B cell (primary cell): ENCODE data around the gene FOXO3. TPM values are rescaled to one million over a fixed set of nuclear protein-coding genes. Genes with fewer than 3 reads are reported as not detected.

ENCODE experiments used
- ATAC-seq: fragments of 200-7000 bp; cut with Tn5 transposase; one replicate; pipeline ENCODE4 v1.10.0; 2021; ENCODE audit warnings: low read depth, mild to moderate bottlenecking, moderate number of reproducible peaks, moderate library complexity
- CTCF ChIA-PET: fragments of 350-600 bp; sonication (Branson Sonifier 250); formaldehyde crosslinking; loops from one replicate; lab custom pipeline; 2021; ENCODE audit warnings: antibody characterized with exemption, inconsistent platforms; lab: Charles Lee
- POLR2A ChIA-PET: fragments of 350-600 bp; sonication (Branson Sonifier 250); formaldehyde crosslinking; loops from one replicate; lab custom pipeline; 2021; ENCODE audit warnings: antibody characterized with exemption; lab: Charles Lee
- DNase-seq: peaks from one replicate; pipeline ENCODE4 v3.0.0; 2013
- H2AFZ ChIP-seq: 2 replicates; pipeline ENCODE4 v1.6.1; 2012; ENCODE audit warnings: mild to moderate bottlenecking, low read depth, low read length; ENCODE audit not compliant: insufficient read depth, poor library complexity, severe bottlenecking
- H3K27ac ChIP-seq, 2 donors: 1 replicate in 1 of 2; 2 replicates in 1 of 2; pipeline ENCODE4 v1.5.1; 2012 to 2013; ENCODE audit warnings: low read length in 2 of 2, mild to moderate bottlenecking in 2 of 2, moderate library complexity in 1 of 2
- H3K27me3 ChIP-seq, 4 experiments: fragments of 200-600 bp in 1 of 4; sonication (generic) in 1 of 4; replicated peaks in 1 of 4; 1 replicate in 2 of 4; 2 replicates in 2 of 4; pipeline versions ENCODE4 v1.6.1 to v1.7.0; 2013 to 2016; ENCODE audit warnings: low read length in 3 of 4, mild to moderate bottlenecking in 2 of 4, mixed read lengths in 1 of 4, moderate library complexity in 1 of 4; ENCODE audit not compliant: insufficient read depth in 4 of 4, control insufficient read depth in 3 of 4; ENCODE audit errors: control extremely low read depth in 1 of 4
- H3K36me3 ChIP-seq, 2 experiments: replicated peaks in 1 of 2; 1 replicate in 1 of 2; 2 replicates in 1 of 2; pipeline versions ENCODE4 v1.6.1 to v1.7.1; 2013; ENCODE audit warnings: low read length in 1 of 2; ENCODE audit not compliant: insufficient read depth in 2 of 2, control insufficient read depth in 1 of 2; ENCODE audit errors: control extremely low read depth in 1 of 2, extremely low read depth in 1 of 2
- H3K4me1 ChIP-seq, 2 donors: fragments of 200-600 bp in 1 of 2; sonication (generic) in 1 of 2; 1 replicate in 1 of 2; 2 replicates in 1 of 2; pipeline versions ENCODE4 v1.5.1 to v1.6.1; 2013 to 2017; ENCODE audit warnings: low read length in 2 of 2; ENCODE audit not compliant: control insufficient read depth in 2 of 2, insufficient read depth in 2 of 2
- H3K4me2 ChIP-seq: replicated peaks from 2 replicates; pipeline ENCODE3; 2012; ENCODE audit warnings: mild to moderate bottlenecking, low read depth, low read length; ENCODE audit not compliant: poor library complexity, severe bottlenecking
- H3K4me3 ChIP-seq, 5 experiments: fragments of 200-600 bp in 1 of 5; sonication (generic) in 1 of 5; 1 replicate in 3 of 5; 2 replicates in 2 of 5; pipeline versions ENCODE4 v1.5.1 to v1.7.0; 2011 to 2016; ENCODE audit warnings: low read length in 4 of 5, mild to moderate bottlenecking in 4 of 5, low read depth in 2 of 5, control low read depth in 1 of 5, moderate library complexity in 1 of 5; ENCODE audit not compliant: insufficient read depth in 1 of 5; ENCODE audit errors: control extremely low read depth in 1 of 5, extremely low read depth in 1 of 5
- H3K79me2 ChIP-seq: fragments of 200-600 bp; sonication (generic); one replicate; pipeline ENCODE4 v1.6.0; 2016; ENCODE audit warnings: low read length; ENCODE audit not compliant: control insufficient read depth, insufficient read depth
- H3K9ac ChIP-seq: fragments of 200-600 bp; sonication (generic); 2 replicates; pipeline ENCODE4 v1.6.1; 2017; ENCODE audit warnings: mild to moderate bottlenecking, low read length, moderate library complexity
- H3K9me3 ChIP-seq, 3 donors: one replicate each; pipeline versions ENCODE4 v1.6.1 to v1.7.1; 2013; ENCODE audit warnings: low read length in 2 of 3; ENCODE audit not compliant: control insufficient read depth in 2 of 3, insufficient read depth in 1 of 3; ENCODE audit errors: control extremely low read depth in 1 of 3
- H4K20me1 ChIP-seq: 2 replicates; pipeline ENCODE4 v1.6.0; 2012; ENCODE audit warnings: mild to moderate bottlenecking, low read length; ENCODE audit not compliant: insufficient read depth, control insufficient read depth, poor library complexity, severe bottlenecking
- H3K27ac Mint-ChIP-seq: one replicate; pipeline ENCODE4 v1.8.0; 2021; ENCODE audit warnings: mixed read lengths
- H3K27me3 Mint-ChIP-seq: one replicate; pipeline ENCODE4 v1.8.0; 2021; ENCODE audit warnings: mixed read lengths
- H3K4me1 Mint-ChIP-seq: one replicate; pipeline ENCODE4 v1.8.0; 2021; ENCODE audit warnings: mixed read lengths
- H3K4me3 Mint-ChIP-seq: one replicate; pipeline ENCODE4 v1.8.0; 2021; ENCODE audit warnings: mixed read lengths
- H3K9me3 Mint-ChIP-seq: one replicate; pipeline ENCODE4 v1.8.0; 2022; ENCODE audit warnings: mixed read lengths; ENCODE audit not compliant: insufficient read depth
- CTCF ChIP-seq: fragments of 200-600 bp; IDR thresholded peaks from one replicate; pipeline ENCODE4 v1.8.0; 2022; ENCODE audit warnings: antibody characterized with exemption, mild to moderate bottlenecking
- EZH2 ChIP-seq: IDR thresholded peaks from 2 replicates; pipeline ENCODE4 v1.6.1; 2012; ENCODE audit warnings: borderline replicate concordance, low read depth, mild to moderate bottlenecking, moderate library complexity, low read length; ENCODE audit not compliant: insufficient read depth, poor library complexity, severe bottlenecking
- WGBS: methylation state at CpG from one replicate; pipeline ENCODE4 v1.1.5; 2013; ENCODE audit warnings: missing lambda C conversion rate; ENCODE audit not compliant: insufficient coverage; 5-methylcytosine and 5-hydroxymethylcytosine counted together
- intact Hi-C: fragments of 100-400 bp; cut with micrococcal nuclease; formaldehyde crosslinking; loops from one replicate; pipeline ENCODE4 v1.10.0; 2022
- polyA plus RNA-seq: library from polyadenylated mRNA; depleted of rRNA; stranded (reverse); fragments of >200 nt; gene quantifications from 2 replicates; pipeline ENCODE4 v1.2.3, GENCODE V29; 2012
- total RNA-seq, 2 donors: library from RNA; stranded (reverse); fragments of 120-200 nt in 1 of 2; gene quantifications; 1 replicate in 1 of 2; 2 replicates in 1 of 2; pipeline versions ENCODE4 v1.2.3 to v1.2.4, GENCODE V29; 2013 to 2022

FOXO3 gene
- total and polyA plus RNA-seq, 2 donors (not counting 1 experiment from before 2014, with no cell fraction given) = 6.0 to 16.9 TPM

GRCh38 chr6:108644252-108644651 lies 83.5 kb downstream of the FOXO3 start:
- H3K79me2 ChIP-seq = peaks cover 35% of the 10 kb centered on the region
- DNase-seq (no peak), ATAC-seq (no peak)
- H3K9ac ChIP-seq = no peak overlapping the region
- H3K4me1 ChIP-seq = peaks cover 0 to 3% of the 10 kb centered on the region in 2 donors
- ChIA-PET POLR2A (no interaction called here), CTCF (no interaction called here)
- Mint-ChIP-seq H3K9me3 (no peaks in the 10 kb centered on the region), H3K27me3 (no peaks in the 10 kb centered on the region), H3K27ac (no peak overlapping the region), H3K4me3 (no peak overlapping the region), H3K4me1 (peaks cover 12% of the 10 kb centered on the region)
- peaks cover 36% of the 10 kb centered on the region for H4K20me1 ChIP-seq
- no peak overlapping the region for H2AFZ ChIP-seq
- no peak for TF ChIP-seq CTCF
- TF ChIP-seq EZH2 = no peak
- no peak overlapping the region for H3K4me2 ChIP-seq
- no peaks in the 10 kb centered on the region for H3K27me3 ChIP-seq
- intact Hi-C loops = loop anchor here (5.0 kb wide), 1 partner anchor 47 kb away; no protein-coding TSS in a partner anchor
- H3K4me3 ChIP-seq = no peak overlapping the region
- 96% methylated on average over 2 of the region's 4 CpGs for WGBS
- no peak overlapping the region for H3K27ac ChIP-seq
- no peaks in the 10 kb centered on the region for H3K9me3 ChIP-seq
- H3K36me3 ChIP-seq = no peaks in the 10 kb centered on the region

- no CpG with 5 or more reads among the region's 3 CpGs for WGBS
- ChIA-PET CTCF (no interaction called here), POLR2A (no interaction called here)
- Histone ChIP-seq H3K27me3 (no peaks in the 10 kb centered on the region), H3K27ac (no peak overlapping the region), H3K4me3 (no peak overlapping the region), H3K79me2 (peaks cover 39% of the 10 kb centered on the region), H3K9me3 (no peaks in the 10 kb centered on the region), H3K36me3 (no peaks in the 10 kb centered on the region), H3K4me2 (no peak overlapping the region), H2AFZ (no peak overlapping the region), H3K4me1 (peaks cover 4 to 11% of the 10 kb centered on the region in 2 donors), H3K9ac (no peak overlapping the region), H4K20me1 (peaks cover 35% of the 10 kb centered on the region)
- DNase-seq = no peak
- intact Hi-C loops = no loop called here
- Mint-ChIP-seq H3K9me3 (no peaks in the 10 kb centered on the region), H3K27ac (no peak overlapping the region), H3K4me1 (peaks cover 27% of the 10 kb centered on the region), H3K27me3 (no peaks in the 10 kb centered on the region), H3K4me3 (no peak overlapping the region)
- no peak for TF ChIP-seq CTCF
- no peak for TF ChIP-seq EZH2
- no peak for ATAC-seq
Observed at GRCh38 chr6:108648191-108648590, 87.5 kb downstream of the FOXO3 start.
